ENCODE data around the gene MESP1.
"Not testable (repeated sequence)": the region's sequence is repeated elsewhere in the genome, so short reads cannot be mapped to it uniquely, and the experiment has no call there.

MESP1 gene, protein sequence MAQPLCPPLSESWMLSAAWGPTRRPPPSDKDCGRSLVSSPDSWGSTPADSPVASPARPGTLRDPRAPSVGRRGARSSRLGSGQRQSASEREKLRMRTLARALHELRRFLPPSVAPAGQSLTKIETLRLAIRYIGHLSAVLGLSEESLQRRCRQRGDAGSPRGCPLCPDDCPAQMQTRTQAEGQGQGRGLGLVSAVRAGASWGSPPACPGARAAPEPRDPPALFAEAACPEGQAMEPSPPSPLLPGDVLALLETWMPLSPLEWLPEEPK

GRCh38 chr15:89750560-89751542, at the start of gene MESP1:
Gene MESP1, minus strand, starts transcription at chr15:89751249. Its CDS starts 18 bp downstream, at chr15:89751231.
- H3K4me3 ChIP-seq (ENCODE audit: low read depth, low read length) = peak within 1 kb of the TSS; percentile 33

GRCh38 chr15:89799918-89800498, 49.0 kb upstream of the MESP1 start:
- H3K4me3 ChIP-seq (ENCODE audit: low read depth, low read length) = no peak overlapping the region

- no peak overlapping the region for H3K4me3 ChIP-seq (ENCODE audit: low read depth, low read length)
These were observed 48.2 kb upstream of the MESP1 start for GRCh38 chr15:89799011-89799911.

GRCh38 chr15:89797678-89798201, 46.7 kb upstream of the MESP1 start:
- no peak overlapping the region for H3K4me3 ChIP-seq (ENCODE audit: low read depth, low read length)

DNA sequence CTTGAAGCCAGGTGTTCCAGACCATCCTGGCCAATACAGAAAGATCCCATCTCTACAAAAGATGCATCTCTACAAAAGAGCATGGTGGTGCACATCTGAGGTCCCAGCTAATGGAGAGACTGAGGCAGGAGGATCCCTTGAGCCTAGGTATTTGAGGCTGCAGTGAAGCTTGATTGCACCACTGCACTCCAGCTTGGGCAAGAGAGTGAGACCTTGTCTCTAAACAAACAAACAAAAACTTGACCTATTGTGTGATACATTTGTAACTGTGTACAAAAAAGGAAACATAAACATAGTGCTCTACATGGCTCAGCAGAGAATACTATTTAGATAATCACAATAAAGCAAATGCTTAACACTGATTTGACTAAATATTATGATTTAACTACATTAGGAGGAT, 44.9 kb upstream of the MESP1 start:
- H3K4me3 ChIP-seq (ENCODE audit: low read depth, low read length) = no peak overlapping the region

DNA sequence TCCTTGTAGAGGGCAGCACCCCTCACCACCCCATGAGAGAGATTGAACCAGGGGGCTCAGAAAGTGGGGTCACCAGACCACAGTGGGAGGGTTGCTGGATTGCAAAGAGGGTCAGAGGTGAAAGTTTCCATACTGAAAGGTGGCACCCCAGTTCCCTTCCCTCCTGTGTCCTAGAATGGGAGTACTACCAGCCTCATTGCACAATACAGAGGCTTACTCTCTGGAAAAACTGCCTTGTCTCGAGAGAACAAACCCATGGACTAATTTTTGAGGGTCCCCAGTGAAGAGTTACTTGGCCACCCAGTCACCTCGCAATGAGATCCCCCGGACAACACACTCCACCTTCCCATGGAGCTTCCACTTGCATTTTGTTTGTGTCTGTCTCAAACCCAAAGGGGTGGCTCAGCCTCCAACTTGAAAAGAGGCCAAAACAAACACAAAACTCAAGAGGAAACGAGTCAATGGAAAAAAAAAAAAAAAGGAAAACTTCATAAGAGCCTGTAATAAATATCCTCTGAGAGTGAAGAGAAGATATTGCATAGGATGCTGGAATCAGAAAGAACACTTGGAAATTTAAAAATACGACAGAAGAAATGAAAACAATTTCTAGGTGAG, 43.7 kb upstream of the MESP1 start:
- H3K4me3 ChIP-seq (ENCODE audit: low read depth, low read length) = no peak overlapping the region

DNA sequence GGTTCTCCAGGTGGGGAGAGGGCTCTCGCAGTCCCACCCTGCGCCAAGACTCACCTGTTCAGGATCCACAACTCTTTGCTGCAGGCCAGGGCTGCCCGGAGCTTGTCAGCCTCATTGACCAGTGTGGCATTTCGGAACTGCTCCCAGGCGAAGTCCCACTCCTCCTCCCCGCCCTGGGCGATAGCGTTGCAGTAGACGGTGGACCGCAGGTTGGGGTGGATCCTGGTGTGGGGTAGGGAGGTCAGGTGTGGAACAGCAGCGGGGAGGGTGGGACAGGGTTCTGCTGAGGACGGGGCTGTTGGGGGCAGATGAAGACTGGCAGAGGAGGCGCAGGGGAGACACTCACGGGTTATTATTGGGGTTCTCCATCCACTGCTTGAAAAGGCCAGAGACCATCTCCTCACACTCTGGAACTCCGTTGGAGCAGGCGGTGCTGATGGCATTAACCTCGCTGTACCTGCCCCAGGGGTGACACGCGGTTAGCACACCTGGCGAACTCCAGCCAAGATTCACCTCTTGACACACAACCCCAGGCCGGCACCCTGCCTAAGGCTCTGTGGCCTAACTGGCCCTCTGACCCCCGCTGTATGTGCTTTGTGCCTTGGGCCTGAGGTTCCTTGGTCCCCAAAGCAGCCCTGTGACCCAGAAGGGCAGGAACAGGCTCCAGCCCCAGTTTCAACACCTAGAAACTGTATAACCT, 41.2 kb upstream of the MESP1 start:
- H3K4me3 ChIP-seq (ENCODE audit: low read depth, low read length) = no peak overlapping the region

DNA sequence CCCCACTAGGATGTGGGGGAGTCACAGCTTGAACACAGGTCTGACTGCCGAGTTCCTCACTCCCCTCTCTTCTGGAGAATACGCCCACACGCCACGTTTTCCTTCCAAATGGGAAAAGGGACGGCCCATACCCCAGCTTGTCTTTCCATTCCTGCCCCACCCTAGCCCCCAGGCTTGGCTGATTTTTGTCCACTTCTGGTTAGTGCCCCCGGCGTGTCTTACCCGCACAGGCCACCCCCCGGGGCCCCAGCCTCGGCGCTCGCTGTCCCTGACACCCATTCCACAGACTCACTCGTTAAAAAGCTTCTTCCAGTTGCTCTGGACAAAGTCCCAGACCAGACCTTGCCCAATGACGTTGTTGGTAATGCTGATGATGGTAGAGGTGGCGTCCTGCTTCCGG, 39.6 kb upstream of the MESP1 start:
- H3K4me3 ChIP-seq (ENCODE audit: low read depth, low read length) = no peak overlapping the region

GRCh38 chr15:89790206-89790605, 39.2 kb upstream of the MESP1 start:
- no peak overlapping the region for H3K4me3 ChIP-seq (ENCODE audit: low read depth, low read length)

DNA sequence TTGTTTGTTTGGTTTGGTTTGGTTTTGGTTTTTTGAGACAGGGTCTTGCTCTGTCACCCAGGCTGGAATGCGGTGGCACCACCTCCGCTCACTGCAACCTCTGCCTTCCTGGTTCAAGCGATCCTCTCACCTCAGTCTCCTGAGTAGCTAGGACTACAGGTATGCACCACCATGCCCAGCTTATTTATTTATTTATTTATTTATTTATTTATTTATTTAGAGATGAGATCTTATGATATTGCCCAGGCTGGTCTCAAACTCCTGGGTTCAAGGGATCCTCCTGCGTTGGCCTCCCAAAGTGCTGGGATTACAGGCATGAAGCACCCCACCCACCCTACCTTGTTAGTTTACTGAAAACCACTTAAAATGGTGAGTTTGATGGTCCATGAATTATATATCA, 37.5 kb upstream of the MESP1 start:
- H3K4me3 ChIP-seq (ENCODE audit: low read depth, low read length) = not testable (repeated sequence)

DNA sequence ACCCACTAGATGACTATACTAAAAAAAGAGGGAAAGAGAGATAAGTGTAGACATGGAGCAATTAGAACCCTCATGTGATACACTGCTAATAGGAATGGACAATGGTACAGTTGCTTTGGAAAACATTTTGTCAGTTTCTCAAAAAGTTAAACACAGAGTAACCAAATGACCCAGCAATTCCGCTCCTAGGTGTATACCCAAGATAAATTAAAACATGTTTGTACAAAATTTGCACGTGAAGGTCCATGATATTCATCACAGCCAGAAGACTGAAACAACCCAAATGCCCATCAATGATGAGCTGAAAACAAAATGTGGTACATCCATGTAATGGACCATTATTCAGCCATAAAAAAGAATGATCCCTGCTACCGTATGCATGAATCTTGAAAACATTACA, 36.9 kb upstream of the MESP1 start:
- no peak overlapping the region for H3K4me3 ChIP-seq (ENCODE audit: low read depth, low read length)

DNA sequence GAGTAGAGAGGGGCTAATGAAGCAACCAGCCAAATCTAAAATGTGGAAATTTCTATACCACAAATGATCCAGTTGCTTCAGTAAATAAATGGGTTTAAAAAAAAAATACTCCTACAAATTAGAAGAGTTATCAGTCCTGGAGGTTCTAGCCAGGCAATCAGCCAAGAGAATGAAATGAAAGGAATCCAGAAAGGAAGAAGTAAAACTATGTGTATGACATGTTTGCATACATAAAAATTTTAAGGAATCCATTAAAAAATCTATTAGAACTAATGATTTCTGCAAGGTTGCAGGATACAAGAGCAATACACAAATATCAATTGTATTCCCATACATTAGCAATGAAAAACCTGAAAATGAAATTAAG, 34.7 kb upstream of the MESP1 start:
- H3K4me3 ChIP-seq (ENCODE audit: low read depth, low read length) = no peak overlapping the region

DNA sequence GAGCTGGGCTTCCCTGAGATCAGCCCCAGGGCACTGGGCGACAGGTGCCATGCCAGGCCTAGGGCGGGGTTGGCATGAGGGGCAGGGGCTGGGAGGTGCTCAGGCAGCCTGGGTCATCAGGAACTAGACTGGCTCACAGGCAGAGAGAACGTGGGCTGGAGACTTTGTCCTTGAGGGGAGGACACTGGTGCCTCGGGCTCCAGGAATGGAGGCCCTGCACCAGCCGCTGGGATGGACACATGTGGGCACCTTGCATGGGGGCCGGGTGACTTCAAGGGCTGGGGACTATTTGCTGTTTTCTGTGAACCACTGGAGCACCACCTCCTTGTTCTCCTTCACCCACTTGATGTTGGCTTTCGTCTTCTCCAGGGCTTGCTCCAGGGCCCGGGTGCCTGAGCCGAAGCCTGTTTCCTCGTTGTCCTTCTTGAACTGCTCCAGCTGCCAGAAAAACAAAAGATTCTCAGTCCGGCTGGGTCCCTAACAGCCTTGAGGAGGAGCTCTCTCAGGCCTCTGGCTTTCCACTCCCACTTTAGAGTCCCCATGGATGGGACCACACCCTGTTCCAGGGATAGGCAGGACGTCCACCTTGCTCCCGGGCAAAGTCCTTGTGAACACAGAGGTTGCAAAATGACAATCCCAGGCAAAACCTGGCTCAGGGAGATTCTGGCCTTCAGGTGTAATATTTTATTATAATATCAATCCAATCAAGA, 34.2 kb upstream of the MESP1 start:
- H3K4me3 ChIP-seq (ENCODE audit: low read depth, low read length) = no peak overlapping the region

DNA sequence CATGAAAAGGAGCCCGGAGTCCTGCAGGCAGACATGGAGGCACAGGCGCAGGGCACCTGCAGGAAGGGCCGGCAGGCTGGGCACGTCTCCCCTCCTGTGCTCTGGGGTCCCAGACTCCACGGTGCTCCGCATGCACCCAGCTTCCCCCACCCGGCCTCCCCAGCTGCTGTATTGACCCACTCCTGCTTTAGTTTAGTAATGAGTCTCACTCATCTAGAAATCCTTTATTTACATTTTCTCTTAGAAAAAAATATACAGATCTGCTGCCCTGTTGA, 33.6 kb upstream of the MESP1 start:
- no peak overlapping the region for H3K4me3 ChIP-seq (ENCODE audit: low read depth, low read length)

DNA sequence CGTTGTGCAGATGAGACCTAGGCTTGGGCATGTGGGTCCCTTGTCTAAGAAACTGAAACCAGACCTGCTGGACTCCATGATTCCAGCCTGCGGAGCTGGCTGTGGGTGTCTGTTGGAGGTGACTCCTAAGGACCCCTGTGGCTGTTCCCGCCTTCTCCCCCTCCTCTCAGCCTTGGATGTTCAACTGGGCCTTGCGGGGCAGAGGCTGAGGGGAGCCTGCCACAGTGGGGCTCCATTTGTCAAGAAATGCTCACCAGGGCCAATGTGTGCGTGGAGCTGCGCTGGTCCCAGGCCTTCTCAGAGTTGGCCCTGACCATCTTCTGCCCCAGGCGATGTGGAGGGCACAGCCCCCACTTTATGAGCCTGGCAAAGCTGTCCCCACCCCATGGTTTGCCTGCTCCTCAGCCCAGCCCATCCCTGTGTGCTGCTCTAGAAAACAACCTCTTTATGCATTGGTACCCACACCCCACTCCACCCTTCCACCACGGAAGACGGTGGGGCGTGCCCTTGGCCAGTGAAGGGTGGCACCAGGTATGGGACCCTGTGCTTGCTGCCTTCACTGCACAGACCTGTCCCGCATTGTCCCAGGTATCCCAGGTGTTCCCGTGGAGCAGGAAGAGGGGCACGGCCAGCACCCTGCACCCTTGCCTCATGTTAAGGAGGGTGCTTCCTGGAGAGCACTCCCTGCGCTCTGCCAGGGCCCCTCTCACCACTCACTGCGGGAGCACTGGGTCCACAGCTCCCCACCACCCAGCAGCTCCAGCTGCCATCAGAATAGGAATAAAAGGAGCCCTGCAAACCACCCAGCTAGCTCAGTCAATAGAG, 33.0 kb upstream of the MESP1 start:
- H3K4me3 ChIP-seq (ENCODE audit: low read depth, low read length) = no peak overlapping the region

- H3K4me3 ChIP-seq (ENCODE audit: low read depth, low read length) = no peak overlapping the region
These were observed 32.2 kb upstream of the MESP1 start for GRCh38 chr15:89783111-89783860.

DNA sequence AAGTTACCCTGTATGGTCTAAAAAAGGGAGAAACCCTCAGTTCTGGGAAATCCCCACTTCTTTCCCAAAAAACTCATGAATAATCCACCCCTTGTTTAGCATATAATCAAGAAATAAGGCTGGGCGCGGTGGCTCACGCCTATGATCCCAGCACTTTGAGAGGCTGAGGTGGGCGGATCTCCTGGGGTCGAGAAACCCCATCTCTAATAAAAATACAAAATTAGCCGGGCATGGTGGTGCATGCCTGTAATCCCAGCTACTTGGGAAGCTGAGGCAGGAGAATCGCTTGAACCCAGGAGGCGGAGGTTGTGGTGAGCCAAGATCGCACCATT, 31.5 kb upstream of the MESP1 start:
- not testable (repeated sequence) for H3K4me3 ChIP-seq (ENCODE audit: low read depth, low read length)
